K562 (cell line): ENCODE data around the gene MT1M. TPM values are rescaled to one million over a fixed set of nuclear protein-coding genes. Genes with fewer than 3 reads are reported as not detected.

Experiments
- ATAC-seq: fragments of 200-7000 bp; cut with Tn5 transposase; 3 replicates; pipeline ENCODE4 v1.9.1; 2020; ENCODE audit warnings: moderate library complexity
- BruUV-seq: library from RNA; stranded (reverse); fragments of 400-500 nt; replicated peaks from 2 replicates; lab custom pipeline; 2021; lab: Mats Ljungman, UMichigan
- CTCF ChIA-PET: fragments of 300-600 bp; formaldehyde crosslinking; extraction: SDS; loops from one replicate; lab custom pipeline; 2021; ENCODE audit warnings: low intra/inter-chr PET ratio; lab: Yijun Ruan, JAX
- POLR2A ChIA-PET: fragments of 300-600, 350-650 bp; sonication (Branson Sonifier 250); formaldehyde crosslinking; extraction: SDS; loops from one replicate; lab custom pipeline; 2021; ENCODE audit warnings: antibody characterized with exemption, inconsistent platforms; lab: Yijun Ruan, JAX
- DNase-seq, 4 experiments: peaks; one replicate each; pipeline versions ENCODE4 v3.0.0 to v3.0.0-alpha.2; 2011 to 2018; ENCODE audit warnings: low spot score in 3 of 4, mixed read lengths in 3 of 4; ENCODE audit errors: extremely low read depth in 1 of 4
- FAIRE-seq: peaks from 2 replicates; lab custom pipeline; 2011; peaks lifted over from hg19 to GRCh38; lab: Jason Lieb, UNC
- H2AFZ ChIP-seq: 2 replicates; pipeline ENCODE4 v1.6.0; 2011; ENCODE audit warnings: low read depth, low read length, control low read depth, inconsistent platforms
- H3K27ac ChIP-seq: fragments of 200-600 bp; 3 replicates; pipeline ENCODE4 v1.8.0; 2011; ENCODE audit warnings: low read depth, mild to moderate bottlenecking, control low read depth, inconsistent platforms, low read length, moderate library complexity, mixed read lengths; ENCODE audit errors: extremely low read depth
- H3K27me3 ChIP-seq, 2 experiments: fragments of 300-600 bp in 1 of 2; 2 replicates in 1 of 2; 3 replicates in 1 of 2; pipeline versions ENCODE4 v1.6.0 to v1.8.0; 2011; ENCODE audit warnings: inconsistent platforms in 2 of 2, low read length in 2 of 2, mild to moderate bottlenecking in 1 of 2, mixed read lengths in 1 of 2, moderate library complexity in 1 of 2; ENCODE audit not compliant: control insufficient read depth in 2 of 2, insufficient read depth in 2 of 2
- H3K36me3 ChIP-seq: fragments of 300-600 bp; 3 replicates; pipeline ENCODE4 v1.8.0; 2011; ENCODE audit warnings: mild to moderate bottlenecking, low read length, inconsistent platforms; ENCODE audit not compliant: control insufficient read depth, insufficient read depth
- H3K4me1 ChIP-seq, 2 experiments: fragments of 200-600 bp in 1 of 2; replicated peaks in 1 of 2; 2 replicates in 1 of 2; 3 replicates in 1 of 2; pipeline versions ENCODE4 v1.5.1 to v1.8.0; 2011; ENCODE audit warnings: inconsistent platforms in 2 of 2, low read length in 2 of 2, mild to moderate bottlenecking in 1 of 2, mixed read lengths in 1 of 2, moderate library complexity in 1 of 2; ENCODE audit not compliant: control insufficient read depth in 2 of 2, insufficient read depth in 2 of 2
- H3K4me2 ChIP-seq: 2 replicates; pipeline ENCODE4 v1.6.1; 2011; ENCODE audit warnings: low read length, control low read depth, inconsistent platforms, mixed read lengths; ENCODE audit not compliant: insufficient read depth
- H3K4me3 ChIP-seq: fragments of 200-600 bp; sonication (generic), shearing (Covaris generic); 2 replicates; pipeline ENCODE4 v1.5.1; 2016; ENCODE audit warnings: control low read depth, inconsistent platforms
- H3K79me2 ChIP-seq: fragments of 200-600 bp; 3 replicates; pipeline ENCODE4 v1.8.0; 2011; ENCODE audit warnings: low read length, inconsistent platforms; ENCODE audit not compliant: control insufficient read depth, insufficient read depth
- H3K9ac ChIP-seq, 2 experiments: 2 replicates each; pipeline versions ENCODE4 v1.6.0 to v1.6.1; 2011; ENCODE audit warnings: low read depth in 2 of 2, low read length in 2 of 2, control low read depth in 1 of 2, inconsistent platforms in 1 of 2, mild to moderate bottlenecking in 1 of 2, mixed read lengths in 1 of 2; ENCODE audit not compliant: insufficient read depth in 1 of 2
- H3K9me1 ChIP-seq: one replicate; pipeline ENCODE4 v1.6.0; 2011; ENCODE audit warnings: inconsistent platforms, mild to moderate bottlenecking, low read length, moderate library complexity; ENCODE audit not compliant: control insufficient read depth, insufficient read depth
- H3K9me3 ChIP-seq: replicated peaks from 2 replicates; pipeline ENCODE4 v1.5.1; 2011; ENCODE audit warnings: low read depth, low read length, inconsistent platforms; ENCODE audit not compliant: control insufficient read depth, insufficient read depth
- H4K20me1 ChIP-seq: replicated peaks from 2 replicates; pipeline ENCODE4 v1.6.1; 2011; ENCODE audit warnings: low read length, inconsistent platforms, mixed read lengths; ENCODE audit not compliant: control insufficient read depth, insufficient read depth
- BRD9 ChIP-seq: fragments of 450-650 bp; IDR thresholded peaks from 2 replicates; pipeline ENCODE4 v1.6.1; 2018; ENCODE audit warnings: low read depth; ENCODE audit not compliant: partially characterized antibody
- CXXC5 ChIP-seq: fragments of 250-450 bp; sonication (Bioruptor Pico); IDR thresholded peaks from 2 replicates; pipeline ENCODE4 v1.8.0; 2022; ENCODE audit warnings: inconsistent platforms, mild to moderate bottlenecking, moderate library complexity
- KDM5B ChIP-seq: fragments of 200-600 bp; sonication (generic); IDR thresholded peaks from 2 replicates; pipeline ENCODE4 v1.6.1; 2012; ENCODE audit warnings: low read depth, mild to moderate bottlenecking, moderate library complexity, low read length, control low read depth, inconsistent platforms; ENCODE audit not compliant: insufficient replicate concordance
- LARP7 ChIP-seq: fragments of 450-650 bp; IDR thresholded peaks from 2 replicates; pipeline ENCODE4 v1.6.1; 2016
- MTF1 ChIP-seq: fragments of 250-450 bp; sonication (Bioruptor Pico); IDR thresholded peaks from 2 replicates; pipeline ENCODE4 v1.9.0; 2021; ENCODE audit warnings: moderate library complexity, mild to moderate bottlenecking, inconsistent platforms, borderline replicate concordance
- POLR2AphosphoS5 ChIP-seq: IDR thresholded peaks from 2 replicates; pipeline ENCODE4 v1.6.1; 2011; ENCODE audit warnings: mild to moderate bottlenecking, low read depth, low read length, moderate library complexity; ENCODE audit not compliant: control insufficient read depth, insufficient read depth
- POLR2B ChIP-seq: fragments of 450-650 bp; IDR thresholded peaks from 2 replicates; pipeline ENCODE4 v1.6.1; 2018; ENCODE audit warnings: low read depth; ENCODE audit not compliant: partially characterized antibody
- POLR2G ChIP-seq: fragments of 200-400 bp; formaldehyde crosslinking; IDR thresholded peaks from 2 replicates; pipeline ENCODE4 v1.6.1; 2017; ENCODE audit warnings: low read depth, mild to moderate bottlenecking, antibody characterized with exemption, low read length, moderate library complexity
- RBM25 ChIP-seq: fragments of 200-400 bp; formaldehyde crosslinking; IDR thresholded peaks from 2 replicates; pipeline ENCODE4 v1.6.1; 2018; ENCODE audit warnings: low read length, low read depth, moderate library complexity; ENCODE audit not compliant: severe bottlenecking
- RCOR1 ChIP-seq, 2 experiments: IDR thresholded peaks; 2 replicates each; pipeline ENCODE4 v1.6.1; 2012; ENCODE audit warnings: low read depth in 2 of 2, low read length in 2 of 2, borderline replicate concordance in 1 of 2, improper control_type of control experiment in 1 of 2
- SAP30 ChIP-seq: fragments of 200-600 bp; sonication (generic); IDR thresholded peaks from 2 replicates; pipeline ENCODE4 v1.6.1; 2012; ENCODE audit warnings: borderline replicate concordance, low read depth, mild to moderate bottlenecking, moderate library complexity, low read length, control low read depth, inconsistent platforms; ENCODE audit not compliant: insufficient read depth, poor library complexity, severe bottlenecking
- SUPT5H ChIP-seq: fragments of 450-650 bp; IDR thresholded peaks from 2 replicates; pipeline ENCODE4 v1.6.1; 2016
- TAF1 ChIP-seq: IDR thresholded peaks from 2 replicates; pipeline ENCODE4 v1.6.1; 2011; ENCODE audit warnings: mild to moderate bottlenecking, low read length, moderate library complexity; ENCODE audit not compliant: insufficient read depth, control insufficient read depth, severe bottlenecking; ENCODE audit errors: extremely low read depth
- ZC3H11A ChIP-seq: IDR thresholded peaks from 2 replicates; pipeline ENCODE4 v1.6.1; 2012; ENCODE audit warnings: low read depth, low read length, improper control_type of control experiment
- ZNF134 ChIP-seq: fragments of 250-450 bp; sonication (Bioruptor Pico); conservative IDR thresholded peaks from 2 replicates; pipeline ENCODE4 v1.4.0; 2020
- WGBS: fragments of 100-300 bp; shearing (Covaris generic); methylation state at CpG from one replicate; pipeline ENCODE4 v1.1.6; 2016; ENCODE audit warnings: low coverage, mixed read lengths; ENCODE audit not compliant: insufficient coverage; ENCODE audit errors: missing lambda C conversion rate; 5-methylcytosine and 5-hydroxymethylcytosine counted together
- in situ Hi-C: fragments of 300-500 bp; cut with MboI; formaldehyde crosslinking; loops from 4 replicates; pipeline ENCODE4 v1.15.0; 2018; ENCODE audit warnings: inconsistent platforms, mixed read lengths
- intact Hi-C: fragments of 100-400 bp; cut with micrococcal nuclease; formaldehyde crosslinking; loops from 2 replicates; pipeline ENCODE4 v1.14.2; 2022
- polyA plus RNA-seq, 8 experiments: library from polyadenylated mRNA; depleted of rRNA in 4 of 8; stranded (reverse) in 5 of 8; unstranded in 3 of 8; fragments of >200 nt; fragmentation: Nextera tagmentation in 2 of 8; fragmentation: Illumina TruSeq in 1 of 8; extraction: Ambion mirVana in 2 of 8; extraction: Trizol in 1 of 8; gene quantifications; 2 replicates each; pipeline versions ENCODE4 v1.2.1 to v1.2.3, GENCODE V29; 2011 to 2014; ENCODE audit warnings: inconsistent platforms in 1 of 8, missing spikeins in 1 of 8
- total RNA-seq, 7 experiments: library from RNA; depleted of rRNA in 6 of 7; stranded (reverse); fragments of >200 nt in 6 of 7; fragmentation: Illumina TruSeq in 2 of 7; extraction: Trizol in 2 of 7; gene quantifications; 2 replicates each; pipeline versions ENCODE4 v1.2.1 to v1.2.3, GENCODE V29; 2011 to 2021; ENCODE audit warnings: low replicate concordance in 1 of 7
- TF ChIP-seq, protein P1 (sequence below), 3 experiments: IDR thresholded peaks in 2 of 3; conservative IDR thresholded peaks in 1 of 3; 2 replicates each; pipeline ENCODE4 v1.5.1; 2011 to 2012; ENCODE audit warnings: low read length in 3 of 3, mild to moderate bottlenecking in 3 of 3, control low read depth in 2 of 3, improper control_type of control experiment in 1 of 3, inconsistent platforms in 1 of 3, low read depth in 1 of 3, mixed read lengths in 1 of 3, moderate library complexity in 1 of 3; ENCODE audit not compliant: insufficient read depth in 2 of 3
- TF ChIP-seq, protein P2 (sequence below), 2 experiments: IDR thresholded peaks; 2 replicates each; pipeline ENCODE4 v1.6.1; 2011; ENCODE audit warnings: borderline replicate concordance in 1 of 2, control low read depth in 1 of 2, low read depth in 1 of 2, low read length in 1 of 2, mild to moderate bottlenecking in 1 of 2, mixed read lengths in 1 of 2, moderate library complexity in 1 of 2; ENCODE audit not compliant: insufficient read depth in 1 of 2, insufficient read length in 1 of 2, poor library complexity in 1 of 2, severe bottlenecking in 1 of 2; ENCODE audit errors: extremely low read depth in 1 of 2

MT1M gene
- total and polyA plus RNA-seq, 9 of the 15 experiments (the other 6 are each of a cell fraction or from before 2014, with no cell fraction given), result not detected

DNA sequence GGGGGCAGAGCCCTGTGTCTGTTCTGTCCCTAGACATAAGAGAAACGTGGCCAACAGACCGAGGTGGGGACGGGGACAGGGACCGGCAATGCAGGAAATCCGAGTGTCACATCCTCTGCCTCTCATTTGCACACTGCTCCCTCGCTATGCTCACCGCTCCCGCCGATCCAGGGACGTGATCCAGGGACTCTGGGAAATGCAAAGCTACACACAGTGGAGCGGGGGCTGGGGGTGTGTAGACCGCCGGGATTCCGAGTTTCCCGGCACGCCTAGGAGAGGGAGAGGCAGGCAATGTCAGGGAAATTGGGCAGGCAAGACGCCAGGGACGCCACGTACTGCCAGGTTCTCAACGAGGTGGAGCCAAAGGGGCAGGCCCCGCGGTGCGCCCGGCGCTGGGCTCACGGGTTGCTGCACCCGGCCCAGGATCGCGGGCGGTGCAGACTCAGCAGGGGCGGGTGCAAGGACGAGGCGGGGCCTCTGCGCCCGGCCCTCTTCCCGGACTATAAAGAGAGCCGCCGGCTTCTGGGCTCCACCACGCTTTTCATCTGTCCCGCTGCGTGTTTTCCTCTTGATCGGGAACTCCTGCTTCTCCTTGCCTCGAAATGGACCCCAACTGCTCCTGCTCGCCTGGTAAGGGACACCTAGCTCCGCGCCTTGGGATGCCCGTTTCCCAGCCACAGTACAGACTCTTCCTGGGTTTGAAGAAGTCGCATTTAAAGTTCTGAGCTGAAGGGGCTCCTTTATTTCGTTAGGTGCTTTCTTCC, 49.7 kb downstream of the MT1M start, which contains the start of gene MT1X:
Gene MT1X (plus strand): TSS at position 532 of the 764 bp plus-strand sequence. CDS start 71 bp downstream, at position 603.
- Histone ChIP-seq H3K4me3 (peak within 1 kb of the TSS; percentile 46), H3K9me1 (no peaks in the 10 kb centered on the region), H3K4me2 (peak within 1 kb of the TSS; percentile 94), H3K36me3 (no peaks in the 10 kb centered on the region), H3K9me3 (no peaks in the 10 kb centered on the region), H3K27ac (no peak within 1 kb of the TSS; the same call in 2 of the 3 replicates), H3K79me2 (no peaks in the 10 kb centered on the region), H4K20me1 (peaks cover under 1% of the 10 kb centered on the region; the same call in 1 of the 2 replicates), H2AFZ (peak within 1 kb of the TSS; percentile 98), H3K4me1 (peaks cover 6 to 12% of the 10 kb centered on the region in 2 experiments; a peak in 3 of 5 replicates), H3K9ac (peak within 1 kb of the TSS; percentile 75 to 85), H3K27me3 (peaks cover 3 to 39% of the 10 kb centered on the region in 2 experiments)
- in situ Hi-C loops (no loop called here), intact Hi-C loops (no loop called here)
- BruUV-seq, result no TSS peak
- ATAC-seq (peak; percentile 100), DNase-seq (peak; percentile 84 to 92 (median 88)), FAIRE-seq (peak; percentile 74)
- 4% methylated on average over 41 of the region's 49 CpGs for WGBS
- CTCF ChIA-PET, result no interaction called here
- POLR2A ChIA-PET, result interaction anchor here (1.2 kb wide), 1 partner anchor 28 kb away, joined by 4 read pairs; no protein-coding TSS in a partner anchor
- TF ChIP-seq ZC3H11A (peak; percentile 93), POLR2G (peak; percentile 73), MTF1 (peak; percentile 90), CXXC5 (CRISPR knock-in tag) (peak; percentile 54; the same call in 1 of the 2 replicates), SAP30 (peak; percentile 58), SUPT5H (peak; percentile 64), RBM25 (no peak), ZNF134 (CRISPR knock-in tag) (peak; percentile 75), LARP7 (peak; percentile 97), TAF1 (peak; percentile 28), KDM5B (peak; percentile 85), POLR2B (peak; percentile 35), RCOR1 (IDR thresholded peaks at IDR 0.05; ENCODE audit: borderline replicate concordance in 1 of 2, low read depth in 2 of 2, low read length in 2 of 2) (0 out of 4 replicates have a peak, but pooled peaks of 1 of the 2 experiments have one; percentile 4), BRD9 (peak; percentile 75), POLR2AphosphoS5 (peak; percentile 37; the same call in 1 of the 2 replicates)
- TF ChIP-seq, protein P1, sequence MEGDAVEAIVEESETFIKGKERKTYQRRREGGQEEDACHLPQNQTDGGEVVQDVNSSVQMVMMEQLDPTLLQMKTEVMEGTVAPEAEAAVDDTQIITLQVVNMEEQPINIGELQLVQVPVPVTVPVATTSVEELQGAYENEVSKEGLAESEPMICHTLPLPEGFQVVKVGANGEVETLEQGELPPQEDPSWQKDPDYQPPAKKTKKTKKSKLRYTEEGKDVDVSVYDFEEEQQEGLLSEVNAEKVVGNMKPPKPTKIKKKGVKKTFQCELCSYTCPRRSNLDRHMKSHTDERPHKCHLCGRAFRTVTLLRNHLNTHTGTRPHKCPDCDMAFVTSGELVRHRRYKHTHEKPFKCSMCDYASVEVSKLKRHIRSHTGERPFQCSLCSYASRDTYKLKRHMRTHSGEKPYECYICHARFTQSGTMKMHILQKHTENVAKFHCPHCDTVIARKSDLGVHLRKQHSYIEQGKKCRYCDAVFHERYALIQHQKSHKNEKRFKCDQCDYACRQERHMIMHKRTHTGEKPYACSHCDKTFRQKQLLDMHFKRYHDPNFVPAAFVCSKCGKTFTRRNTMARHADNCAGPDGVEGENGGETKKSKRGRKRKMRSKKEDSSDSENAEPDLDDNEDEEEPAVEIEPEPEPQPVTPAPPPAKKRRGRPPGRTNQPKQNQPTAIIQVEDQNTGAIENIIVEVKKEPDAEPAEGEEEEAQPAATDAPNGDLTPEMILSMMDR (IDR thresholded peaks at IDR 0.05 in 2 of 3, conservative IDR thresholded peaks at IDR 0.05 in 1 of 3; ENCODE audit: insufficient read depth in 2 of 3, low read depth in 1 of 3, low read length in 3 of 3), result no peak
- TF ChIP-seq, protein P2, sequence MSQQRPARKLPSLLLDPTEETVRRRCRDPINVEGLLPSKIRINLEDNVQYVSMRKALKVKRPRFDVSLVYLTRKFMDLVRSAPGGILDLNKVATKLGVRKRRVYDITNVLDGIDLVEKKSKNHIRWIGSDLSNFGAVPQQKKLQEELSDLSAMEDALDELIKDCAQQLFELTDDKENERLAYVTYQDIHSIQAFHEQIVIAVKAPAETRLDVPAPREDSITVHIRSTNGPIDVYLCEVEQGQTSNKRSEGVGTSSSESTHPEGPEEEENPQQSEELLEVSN (IDR thresholded peaks at IDR 0.05; ENCODE audit: borderline replicate concordance in 1 of 2, extremely low read depth in 1 of 2, insufficient read depth in 1 of 2, insufficient read length in 1 of 2, low read depth in 1 of 2, low read length in 1 of 2, poor library complexity in 1 of 2, severe bottlenecking in 1 of 2), result peak in 1 of 2 experiments; percentile 26
